Adipose tissue (tissue), 3 donors: Measurements from ENCODE around the gene OR2H1. TPM values are rescaled to one million over a fixed set of nuclear protein-coding genes. Genes with fewer than 3 reads are reported as not detected.
"Not testable (repeated sequence)": the region's sequence is repeated elsewhere in the genome, so short reads cannot be mapped to it uniquely, and the experiment has no call there.

Experiments
- H3K27ac ChIP-seq: one replicate; pipeline ENCODE4 v1.5.1; 2013; ENCODE audit warnings: low read depth, low read length
- WGBS, 3 donors: extraction: QIAGEN DNeasy Blood & Tissue Kit; methylation state at CpG; one replicate each; pipeline ENCODE4 v1.1.7; 2013; 5-methylcytosine and 5-hydroxymethylcytosine counted together
- polyA plus RNA-seq, 3 donors: library from polyadenylated mRNA; stranded (reverse); fragments of 200-250 nt; gene quantifications; one replicate each; pipeline ENCODE4 v1.2.3, GENCODE V29; 2013
- donor health status: healthy with polysubstance abuse.
- donor health status: Bipolar disorder and iron deficiency.
- donor health status: healthy.

Gene OR2H1
- not detected for polyA plus RNA-seq

GRCh38 chr6:29456971-29457370, at the start of gene OR2H1, which contains the start of gene OR11A1:
TSS of gene OR2H1 (plus strand) at chr6:29457155. CDS start at chr6:29461770, 4,615 bp downstream.
TSS of gene OR11A1 (minus strand) at chr6:29457071. CDS start at chr6:29427641, 29,430 bp downstream.
- 50 to 68% (median 68%) methylated on average over 2 of the region's 2 CpGs for WGBS, 3 donors
- H3K27ac ChIP-seq, result no peak within 1 kb of the TSS

GRCh38 chr6:29414588-29414987, 42.4 kb upstream of the OR2H1 start, which contains the start of gene OR12D1:
TSS of gene OR12D1 (plus strand) at chr6:29414928.
- H3K27ac ChIP-seq, result no peak within 1 kb of the TSS

- H3K27ac ChIP-seq, result no peak overlapping the region
- 64 to 82% (median 71%) methylated on average over 3 of the region's 3 CpGs for WGBS, 3 donors
These were observed 37.4 kb upstream of the OR2H1 start for GRCh38 chr6:29419516-29419915.

- WGBS, 3 donors, result 80 to 90% (median 82%) methylated on average over 2 of the region's 2 CpGs
These were observed 32.8 kb upstream of the OR2H1 start for GRCh38 chr6:29424168-29424567.

GRCh38 chr6:29424575-29424974, 32.4 kb upstream of the OR2H1 start:
- H3K27ac ChIP-seq, result no peak overlapping the region
- 14 to 29% (median 24%) methylated on average over 2 of the region's 2 CpGs for WGBS, 3 donors

More at GRCh38 chr6:29424168-29424567, 32.8 kb upstream of the OR2H1 start:
- no peak overlapping the region for H3K27ac ChIP-seq

- WGBS, 3 donors, result 39 to 59% (median 47%) methylated on average over 1 of the region's 1 CpG
- no peak overlapping the region for H3K27ac ChIP-seq
These were observed 31.9 kb upstream of the OR2H1 start for GRCh38 chr6:29425075-29425474.

- whole genome bisulfite sequencing, 3 donors, result 79 to 86% (median 81%) methylated on average over 3 of the region's 3 CpGs
- no peak overlapping the region for H3K27ac ChIP-seq
These were observed 30.3 kb upstream of the OR2H1 start for GRCh38 chr6:29426654-29427053.

- H3K27ac ChIP-seq, result not testable (repeated sequence)
- WGBS, 3 donors, result 65 to 74% (median 70%) methylated on average over 18 of the region's 18 CpGs
These were observed 20.2 kb upstream of the OR2H1 start for GRCh38 chr6:29436730-29437129.

GRCh38 chr6:29439006-29439405, 17.9 kb upstream of the OR2H1 start, which contains the start of gene OR10C1:
TSS of gene OR10C1 (plus strand) at chr6:29439306. CDS start at chr6:29440016, 710 bp downstream.
- no peak within 1 kb of the TSS for H3K27ac ChIP-seq

GRCh38 chr6:29442719-29443118, 14.2 kb upstream of the OR2H1 start:
- no peak overlapping the region for H3K27ac ChIP-seq
- WGBS, 3 donors, result 80 to 88% (median 88%) methylated on average over 1 of the region's 1 CpG

GRCh38 chr6:29444031-29444430, 12.9 kb upstream of the OR2H1 start:
- 73 to 80% (median 74%) methylated on average over 1 of the region's 1 CpG for WGBS, 3 donors
- H3K27ac ChIP-seq, result not testable (repeated sequence)

- 80 to 100% (median 89%) methylated on average over 1 of the region's 1 CpG for WGBS, 3 donors
- no peak overlapping the region for H3K27ac ChIP-seq
These were observed 9.3 kb upstream of the OR2H1 start for GRCh38 chr6:29447670-29448069.

- 67 to 76% (median 69%) methylated on average over 3 of the region's 3 CpGs for WGBS, 3 donors
- no peak overlapping the region for H3K27ac ChIP-seq
These were observed 5.3 kb upstream of the OR2H1 start for GRCh38 chr6:29451471-29452193.

- 49 to 85% (median 75%) methylated on average over 5 of the region's 5 CpGs for WGBS, 3 donors
- H3K27ac ChIP-seq, result no peak overlapping the region
These were observed 4.3 kb downstream of the OR2H1 start for GRCh38 chr6:29461021-29461814.

GRCh38 chr6:29462022-29462421, 5.1 kb downstream of the OR2H1 start:
- H3K27ac ChIP-seq, result no peak overlapping the region
- 84 to 90% (median 86%) methylated on average over 6 of the region's 6 CpGs for WGBS, 3 donors

- H3K27ac ChIP-seq, result no peak overlapping the region
- 54 to 81% (median 80%) methylated on average over 2 of the region's 2 CpGs for WGBS, 3 donors
These were observed 8.3 kb downstream of the OR2H1 start for GRCh38 chr6:29465279-29465678.

GRCh38 chr6:29465801-29466200, 8.8 kb downstream of the OR2H1 start:
- H3K27ac ChIP-seq, result no peak overlapping the region
- 72 to 82% (median 81%) methylated on average over 2 of the region's 2 CpGs for WGBS, 3 donors

- 43 to 54% (median 50%) methylated on average over 6 of the region's 6 CpGs for WGBS, 3 donors
- H3K27ac ChIP-seq, result no peak overlapping the region
These were observed 9.3 kb downstream of the OR2H1 start for GRCh38 chr6:29466241-29466640.

GRCh38 chr6:29474996-29475395, 18.0 kb downstream of the OR2H1 start:
- WGBS, 3 donors, result 61 to 87% (median 80%) methylated on average over 2 of the region's 2 CpGs
- H3K27ac ChIP-seq, result no peak overlapping the region
